ENCODE results near the gene CLPTM1.

Gene CLPTM1

DNA sequence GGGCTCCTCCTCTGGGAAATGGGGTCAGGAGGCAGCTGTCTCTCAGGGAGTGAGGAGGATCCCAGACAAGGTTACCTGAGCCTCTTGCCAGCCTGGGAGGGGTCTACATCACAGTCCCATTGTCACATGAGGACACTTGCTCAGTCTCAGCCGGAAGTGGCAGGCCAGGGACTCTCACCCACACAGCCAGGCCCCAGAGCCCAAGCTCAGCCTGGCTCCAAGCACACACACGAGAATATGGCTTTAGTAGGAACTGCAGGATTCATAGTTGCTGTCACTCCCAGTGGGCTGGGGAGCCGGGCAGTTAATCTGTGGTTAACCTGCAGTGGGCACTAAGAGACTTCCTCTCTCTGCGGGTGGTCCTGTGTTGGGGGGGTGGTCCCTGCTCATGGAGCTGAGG is 30.3 kb downstream of the CLPTM1 start:
- Histone ChIP-seq H3K36me3 (ENCODE audit: insufficient read depth, low read length) (peaks cover 50% of the 10 kb centered on the region), H3K4me2 (ENCODE audit: low read length) (no peak overlapping the region), H3K27me3 (ENCODE audit: control insufficient read depth, insufficient read depth, low read length) (no peaks in the 10 kb centered on the region), H3K4me1 (ENCODE audit: control insufficient read depth, insufficient read depth, low read length) (no peaks in the 10 kb centered on the region), H3K9me3 (replicated peaks; ENCODE audit: low read length) (no peaks in the 10 kb centered on the region), H3K4me3 (ENCODE audit: low read length) (no peak overlapping the region), H3K9ac (ENCODE audit: low read depth, low read length) (no peak overlapping the region)

DNA sequence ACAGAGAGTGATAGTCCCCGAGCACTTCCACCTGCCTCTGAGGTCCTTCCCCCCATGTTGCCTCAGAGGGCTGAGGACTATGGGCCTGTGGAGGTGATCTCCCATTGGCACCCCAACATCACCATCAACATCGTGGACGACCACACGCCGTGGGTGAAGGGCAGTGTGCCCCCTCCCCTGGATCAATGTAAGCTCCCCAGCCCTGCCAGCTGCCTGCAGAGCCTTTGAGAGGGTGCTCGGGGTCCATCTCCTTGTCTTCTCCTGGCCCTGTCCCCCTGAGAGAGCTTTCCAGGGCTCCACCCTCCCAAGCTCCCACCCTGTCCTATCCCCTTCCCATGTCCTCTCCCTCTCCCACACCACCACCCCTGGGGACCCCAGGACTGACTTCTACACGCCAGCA is 31.2 kb downstream of the CLPTM1 start:
- Histone ChIP-seq H3K27me3 (ENCODE audit: control insufficient read depth, insufficient read depth, low read length) (no peaks in the 10 kb centered on the region), H3K9ac (ENCODE audit: low read depth, low read length) (no peak overlapping the region), H3K4me3 (ENCODE audit: low read length) (no peak overlapping the region), H3K9me3 (replicated peaks; ENCODE audit: low read length) (no peaks in the 10 kb centered on the region), H3K4me1 (ENCODE audit: control insufficient read depth, insufficient read depth, low read length) (no peaks in the 10 kb centered on the region), H3K4me2 (ENCODE audit: low read length) (no peak overlapping the region), H3K36me3 (ENCODE audit: insufficient read depth, low read length) (peaks cover 60% of the 10 kb centered on the region)

DNA sequence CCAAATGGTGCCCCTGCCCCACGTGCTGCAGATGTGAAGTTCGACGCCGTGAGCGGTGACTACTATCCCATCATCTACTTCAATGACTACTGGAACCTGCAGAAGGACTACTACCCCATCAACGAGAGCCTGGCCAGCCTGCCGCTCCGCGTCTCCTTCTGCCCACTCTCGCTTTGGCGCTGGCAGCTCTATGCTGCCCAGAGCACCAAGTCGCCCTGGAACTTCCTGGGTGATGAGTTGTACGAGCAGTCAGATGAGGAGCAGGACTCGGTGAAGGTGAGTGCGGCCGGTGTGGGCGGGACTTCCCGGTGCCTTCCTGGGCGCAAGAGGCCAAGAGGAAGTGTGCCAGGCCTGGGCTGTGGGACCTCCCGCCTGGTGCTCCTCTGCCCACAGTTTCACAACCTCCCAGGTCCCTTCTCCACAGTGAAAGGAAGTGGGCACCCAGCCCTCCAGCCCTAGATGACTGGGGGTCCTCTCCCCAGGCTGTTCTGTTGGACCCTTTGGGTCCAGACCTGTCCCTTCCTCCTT is 32.0 kb downstream of the CLPTM1 start:
- no peaks in the 10 kb centered on the region for H3K9me3 ChIP-seq (replicated peaks; ENCODE audit: low read length)
- no peaks in the 10 kb centered on the region for H3K4me1 ChIP-seq (ENCODE audit: control insufficient read depth, insufficient read depth, low read length)
- no peak overlapping the region for H3K4me2 ChIP-seq (ENCODE audit: low read length)
- no peak overlapping the region for H3K4me3 ChIP-seq (ENCODE audit: low read length)
- H3K27me3 ChIP-seq (ENCODE audit: control insufficient read depth, insufficient read depth, low read length), result no peaks in the 10 kb centered on the region
- no peak overlapping the region for H3K9ac ChIP-seq (ENCODE audit: low read depth, low read length)
- H3K36me3 ChIP-seq (ENCODE audit: insufficient read depth, low read length), result peaks cover 62% of the 10 kb centered on the region

DNA sequence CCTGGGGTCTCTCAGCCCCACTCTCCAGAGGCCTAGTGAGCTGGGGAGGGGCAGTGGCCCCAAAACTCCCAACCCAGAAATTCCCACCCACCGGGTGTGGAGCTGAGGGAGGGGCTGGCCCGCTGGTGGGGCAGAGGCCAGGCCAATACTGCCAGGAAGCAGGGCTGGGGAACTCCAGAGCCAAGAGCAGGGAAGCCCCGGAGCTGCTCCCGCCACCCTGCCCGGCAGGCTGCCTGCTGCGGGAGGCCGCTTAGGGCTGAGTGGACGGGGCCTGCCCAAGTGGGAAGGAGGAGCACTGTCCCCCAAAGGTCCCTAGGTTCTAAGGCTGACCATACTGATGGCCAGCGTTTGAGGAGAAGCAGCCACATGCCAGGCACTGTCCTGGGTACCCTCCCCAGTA is 33.1 kb downstream of the CLPTM1 start:
- H3K9me3 ChIP-seq (replicated peaks; ENCODE audit: low read length), result no peaks in the 10 kb centered on the region
- no peaks in the 10 kb centered on the region for H3K27me3 ChIP-seq (ENCODE audit: control insufficient read depth, insufficient read depth, low read length)
- no peak overlapping the region for H3K9ac ChIP-seq (ENCODE audit: low read depth, low read length)
- no peak overlapping the region for H3K4me3 ChIP-seq (ENCODE audit: low read length)
- peaks cover 61% of the 10 kb centered on the region for H3K36me3 ChIP-seq (ENCODE audit: insufficient read depth, low read length)
- H3K4me2 ChIP-seq (ENCODE audit: low read length), result no peak overlapping the region
- no peaks in the 10 kb centered on the region for H3K4me1 ChIP-seq (ENCODE audit: control insufficient read depth, insufficient read depth, low read length)

DNA sequence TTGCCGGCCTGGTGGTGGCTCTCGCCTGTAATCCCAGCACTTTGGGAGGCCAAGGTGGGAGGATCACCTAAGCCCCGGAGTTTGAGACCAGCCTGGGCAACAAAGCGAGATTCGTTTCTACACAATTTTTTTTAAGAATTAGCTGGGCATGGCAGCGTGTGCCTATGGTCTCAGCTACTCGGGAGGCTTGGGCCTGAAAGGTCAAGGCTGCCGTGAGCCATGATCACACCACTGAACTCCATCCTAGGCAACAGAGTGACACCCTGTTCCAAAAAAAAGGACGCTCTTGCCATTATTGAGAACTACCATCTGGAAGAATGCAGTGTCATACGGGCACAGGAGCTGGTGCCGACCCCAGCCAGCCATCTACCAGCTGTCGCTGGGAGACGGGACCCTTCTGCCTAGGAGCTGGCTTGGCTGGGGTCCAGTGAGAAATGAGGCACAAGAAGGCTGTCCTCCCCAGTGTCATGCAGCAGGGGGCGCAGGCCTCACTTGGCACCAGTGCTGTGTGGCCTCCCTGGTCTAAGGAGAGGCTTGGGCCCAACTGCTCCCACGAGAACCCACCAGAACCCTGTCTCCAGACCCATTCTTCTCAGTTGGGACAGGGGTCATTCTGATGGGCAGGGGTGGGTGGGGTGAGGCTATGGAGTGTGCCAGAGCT is 33.8 kb downstream of the CLPTM1 start:
- H3K36me3 ChIP-seq (ENCODE audit: insufficient read depth, low read length), result peaks cover 61% of the 10 kb centered on the region
- no peaks in the 10 kb centered on the region for H3K9me3 ChIP-seq (replicated peaks; ENCODE audit: low read length)

DNA sequence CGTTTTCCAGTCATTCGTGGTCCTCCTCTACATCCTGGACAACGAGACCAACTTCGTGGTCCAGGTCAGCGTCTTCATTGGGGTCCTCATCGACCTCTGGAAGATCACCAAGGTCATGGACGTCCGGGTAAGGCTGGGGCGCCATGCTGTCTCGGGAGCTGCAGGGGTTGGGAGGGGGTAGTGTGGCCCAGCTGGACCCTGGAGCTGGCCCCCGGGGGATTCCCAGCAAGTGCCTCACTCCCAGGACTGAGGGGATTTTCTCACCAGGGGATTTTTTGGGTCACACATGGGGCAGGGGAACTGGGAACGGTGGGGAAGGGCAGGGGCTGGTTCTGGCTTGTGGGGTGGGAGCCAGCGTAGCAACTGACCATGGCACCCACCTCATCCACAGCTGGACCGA is 35.3 kb downstream of the CLPTM1 start:
- no peak overlapping the region for H3K4me3 ChIP-seq (ENCODE audit: low read length)
- no peak overlapping the region for H3K9ac ChIP-seq (ENCODE audit: low read depth, low read length)
- H3K27me3 ChIP-seq (ENCODE audit: control insufficient read depth, insufficient read depth, low read length), result no peaks in the 10 kb centered on the region
- no peaks in the 10 kb centered on the region for H3K9me3 ChIP-seq (replicated peaks; ENCODE audit: low read length)
- H3K4me2 ChIP-seq (ENCODE audit: low read length), result no peak overlapping the region
- H3K36me3 ChIP-seq (ENCODE audit: insufficient read depth, low read length), result peaks cover 56% of the 10 kb centered on the region
- H3K4me1 ChIP-seq (ENCODE audit: control insufficient read depth, insufficient read depth, low read length), result no peaks in the 10 kb centered on the region

More for the DNA sequence above, 33.8 kb downstream of the CLPTM1 start:
- Histone ChIP-seq H3K4me1 (ENCODE audit: control insufficient read depth, insufficient read depth, low read length) (no peaks in the 10 kb centered on the region), H3K4me3 (ENCODE audit: low read length) (no peak overlapping the region), H3K27me3 (ENCODE audit: control insufficient read depth, insufficient read depth, low read length) (no peaks in the 10 kb centered on the region), H3K4me2 (ENCODE audit: low read length) (no peak overlapping the region), H3K9ac (ENCODE audit: low read depth, low read length) (no peak overlapping the region)

DNA sequence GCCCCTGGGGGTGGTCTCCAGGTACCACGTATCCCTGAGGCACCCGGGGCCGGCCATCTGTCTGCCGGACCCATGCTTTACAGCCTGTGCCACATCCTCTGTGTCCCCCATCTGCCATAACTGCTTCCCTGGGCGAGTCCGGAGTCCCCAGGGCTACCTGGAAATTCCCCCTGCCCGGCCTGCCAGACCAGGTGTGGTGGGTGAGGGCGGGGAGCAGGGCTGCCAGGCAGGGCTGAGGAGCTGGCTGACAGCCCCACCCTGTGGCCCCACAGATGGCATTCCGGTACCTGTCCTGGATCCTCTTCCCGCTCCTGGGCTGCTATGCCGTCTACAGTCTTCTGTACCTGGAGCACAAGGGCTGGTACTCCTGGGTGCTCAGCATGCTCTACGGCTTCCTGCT is 35.8 kb downstream of the CLPTM1 start:
- H3K4me2 ChIP-seq (ENCODE audit: low read length), result no peak overlapping the region
- H3K4me1 ChIP-seq (ENCODE audit: control insufficient read depth, insufficient read depth, low read length), result no peaks in the 10 kb centered on the region
- H3K4me3 ChIP-seq (ENCODE audit: low read length), result no peak overlapping the region
- no peaks in the 10 kb centered on the region for H3K9me3 ChIP-seq (replicated peaks; ENCODE audit: low read length)
- H3K27me3 ChIP-seq (ENCODE audit: control insufficient read depth, insufficient read depth, low read length), result no peaks in the 10 kb centered on the region
- peaks cover 51% of the 10 kb centered on the region for H3K36me3 ChIP-seq (ENCODE audit: insufficient read depth, low read length)
- no peak overlapping the region for H3K9ac ChIP-seq (ENCODE audit: low read depth, low read length)

DNA sequence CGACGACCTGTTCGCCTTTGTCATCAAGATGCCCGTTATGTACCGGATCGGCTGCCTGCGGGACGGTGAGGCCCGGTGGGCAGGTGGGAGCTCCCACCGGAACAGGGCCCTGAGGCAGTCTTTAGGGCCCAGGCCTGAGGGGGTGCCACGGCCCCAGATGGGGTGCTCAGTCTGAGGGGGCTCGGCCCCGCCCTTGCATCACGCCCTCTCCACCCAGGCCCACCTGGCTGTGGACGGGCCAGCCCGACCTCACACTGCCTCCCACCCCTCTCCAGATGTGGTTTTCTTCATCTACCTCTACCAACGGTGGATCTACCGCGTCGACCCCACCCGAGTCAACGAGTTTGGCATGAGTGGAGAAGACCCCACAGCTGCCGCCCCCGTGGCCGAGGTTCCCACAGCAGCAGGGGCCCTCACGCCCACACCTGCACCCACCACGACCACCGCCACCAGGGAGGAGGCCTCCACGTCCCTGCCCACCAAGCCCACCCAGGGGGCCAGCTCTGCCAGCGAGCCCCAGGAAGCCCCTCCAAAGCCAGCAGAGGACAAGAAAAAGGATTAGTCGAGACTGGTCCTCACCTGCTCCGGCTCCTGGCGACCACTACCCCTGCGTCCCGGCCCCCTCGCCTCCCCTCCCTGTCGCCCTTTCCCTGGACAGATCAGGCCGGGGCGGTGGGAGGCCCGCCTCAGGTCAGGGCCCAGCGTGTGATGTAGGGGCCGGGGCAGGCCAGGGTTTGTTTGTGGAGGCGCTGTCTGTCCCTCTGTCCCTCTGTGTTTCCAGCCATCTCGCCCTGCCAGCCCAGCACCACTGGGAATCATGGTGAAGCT is 37.4 kb downstream of the CLPTM1 start:
- H3K9me3 ChIP-seq (replicated peaks; ENCODE audit: low read length), result no peaks in the 10 kb centered on the region
- no peak overlapping the region for H3K4me3 ChIP-seq (ENCODE audit: low read length)
- no peaks in the 10 kb centered on the region for H3K4me1 ChIP-seq (ENCODE audit: control insufficient read depth, insufficient read depth, low read length)
- H3K9ac ChIP-seq (ENCODE audit: low read depth, low read length), result no peak overlapping the region
- no peaks in the 10 kb centered on the region for H3K27me3 ChIP-seq (ENCODE audit: control insufficient read depth, insufficient read depth, low read length)
- H3K36me3 ChIP-seq (ENCODE audit: insufficient read depth, low read length), result peaks cover 37% of the 10 kb centered on the region
- no peak overlapping the region for H3K4me2 ChIP-seq (ENCODE audit: low read length)

DNA sequence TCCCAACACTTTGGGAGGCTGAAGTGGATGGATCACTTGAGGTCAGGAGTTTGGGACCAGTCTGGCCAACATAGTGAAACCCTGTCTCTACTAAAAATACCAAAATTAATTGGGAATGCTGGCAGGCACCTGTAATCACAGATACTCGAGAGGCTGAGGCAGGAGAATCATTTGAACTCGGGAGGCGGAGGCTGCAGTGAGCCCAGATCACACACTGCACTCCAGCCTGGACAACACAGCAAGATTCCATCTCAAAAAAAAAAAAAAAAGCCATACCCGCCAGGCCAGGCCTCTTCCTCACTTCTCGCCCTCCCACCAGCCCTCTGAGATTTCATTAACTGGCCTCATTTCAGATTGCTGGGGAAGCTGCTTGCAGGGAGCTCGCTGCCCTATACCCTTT is 38.3 kb downstream of the CLPTM1 start:
- Histone ChIP-seq H3K9me3 (replicated peaks; ENCODE audit: low read length) (no peaks in the 10 kb centered on the region), H3K9ac (ENCODE audit: low read depth, low read length) (no peak overlapping the region), H3K4me3 (ENCODE audit: low read length) (no peak overlapping the region), H3K4me2 (ENCODE audit: low read length) (no peak overlapping the region), H3K27me3 (ENCODE audit: control insufficient read depth, insufficient read depth, low read length) (no peaks in the 10 kb centered on the region), H3K4me1 (ENCODE audit: control insufficient read depth, insufficient read depth, low read length) (no peaks in the 10 kb centered on the region), H3K36me3 (ENCODE audit: insufficient read depth, low read length) (peaks cover 34% of the 10 kb centered on the region)

DNA sequence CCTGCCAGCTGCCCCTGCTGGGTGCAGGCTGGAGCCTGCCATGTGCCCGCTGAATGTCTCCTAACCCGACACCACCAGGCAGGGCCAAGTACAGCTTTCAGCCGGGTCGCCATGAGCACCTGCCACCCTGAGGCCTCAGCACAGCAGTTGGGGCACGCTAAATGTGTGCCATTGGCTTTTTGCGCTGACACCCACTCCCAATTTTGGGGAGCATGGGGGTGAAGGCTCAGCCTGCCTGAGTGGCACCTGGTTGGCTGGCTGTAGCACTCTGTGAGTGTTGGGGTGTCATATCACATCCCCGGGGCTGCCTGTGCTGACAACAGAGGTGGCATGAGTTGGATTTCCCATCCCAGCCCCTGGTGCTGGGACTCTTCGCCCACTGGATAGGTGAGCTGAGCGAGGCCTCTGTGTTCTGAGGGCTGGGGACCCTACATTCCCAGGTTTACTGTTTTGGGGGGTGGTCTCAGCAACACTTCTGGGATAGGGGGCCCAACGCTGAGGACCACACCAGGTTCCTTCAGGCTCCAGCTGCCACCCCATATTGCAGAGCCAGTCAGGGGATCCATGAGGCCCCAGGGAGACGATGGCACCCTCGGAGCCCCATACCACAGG is 38.9 kb downstream of the CLPTM1 start:
- H3K4me2 ChIP-seq (ENCODE audit: low read length), result no peak overlapping the region
- H3K9me3 ChIP-seq (replicated peaks; ENCODE audit: low read length), result no peaks in the 10 kb centered on the region
- no peak overlapping the region for H3K4me3 ChIP-seq (ENCODE audit: low read length)
- no peaks in the 10 kb centered on the region for H3K4me1 ChIP-seq (ENCODE audit: control insufficient read depth, insufficient read depth, low read length)
- H3K9ac ChIP-seq (ENCODE audit: low read depth, low read length), result no peak overlapping the region
- peaks cover 33% of the 10 kb centered on the region for H3K36me3 ChIP-seq (ENCODE audit: insufficient read depth, low read length)
- H3K27me3 ChIP-seq (ENCODE audit: control insufficient read depth, insufficient read depth, low read length), result no peaks in the 10 kb centered on the region

DNA sequence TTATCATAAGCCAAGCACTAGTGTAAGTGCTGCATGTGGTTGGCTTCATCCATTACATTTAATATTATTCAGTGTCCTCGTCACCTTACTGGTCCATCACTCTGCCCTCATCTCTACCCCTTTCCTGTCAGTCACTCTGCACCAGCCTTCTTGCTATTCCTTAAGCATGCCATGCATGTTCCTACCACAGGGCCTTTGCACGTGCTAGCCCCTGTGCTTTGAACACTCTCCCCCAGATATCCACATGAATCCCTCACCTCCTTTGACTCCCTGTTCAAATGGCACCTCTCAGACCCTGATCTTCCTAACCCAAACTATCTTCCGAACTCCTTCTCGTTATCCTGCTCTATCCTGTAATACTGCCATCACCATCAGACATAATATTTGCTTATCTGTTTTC is 42.8 kb downstream of the CLPTM1 start:
- H3K9me3 ChIP-seq (replicated peaks; ENCODE audit: low read length), result no peaks in the 10 kb centered on the region
- peaks cover 4% of the 10 kb centered on the region for H3K4me1 ChIP-seq (ENCODE audit: control insufficient read depth, insufficient read depth, low read length)
- H3K27me3 ChIP-seq (ENCODE audit: control insufficient read depth, insufficient read depth, low read length), result peaks cover 2% of the 10 kb centered on the region
- H3K9ac ChIP-seq (ENCODE audit: low read depth, low read length), result no peak overlapping the region
- H3K4me2 ChIP-seq (ENCODE audit: low read length), result no peak overlapping the region
- H3K36me3 ChIP-seq (ENCODE audit: insufficient read depth, low read length), result no peaks in the 10 kb centered on the region
- H3K4me3 ChIP-seq (ENCODE audit: low read length), result no peak overlapping the region
